Heart right ventricle (tissue), 16 donors: Measurements from ENCODE around the gene UNC119B. TPM values are rescaled to one million over a fixed set of nuclear protein-coding genes. Genes with fewer than 3 reads are reported as not detected.

Experiments
- ATAC-seq, 8 donors: fragments of 200-7000 bp; cut with Tn5 transposase; one replicate each; pipeline ENCODE4 v1.9.1; 2020; ENCODE audit warnings: mild to moderate bottlenecking in 8 of 8, moderate library complexity in 8 of 8, moderate number of reproducible peaks in 1 of 8
- DNase-seq, 2 donors: peaks; one replicate each; pipeline ENCODE4 v3.0.0-alpha.2; 2020
- H3K27ac ChIP-seq, 10 donors: fragments of 200-600 bp; sonication (generic) in 2 of 10; one replicate each; pipeline versions ENCODE4 v1.5.0 to v1.8.0; 2020 to 2022; ENCODE audit warnings: mild to moderate bottlenecking in 3 of 10
- H3K27me3 ChIP-seq, 7 donors: fragments of 200-600 bp; one replicate each; pipeline ENCODE4 v1.8.0; 2021 to 2022; ENCODE audit warnings: mild to moderate bottlenecking in 2 of 7
- H3K36me3 ChIP-seq, 9 donors: fragments of 200-600 bp; sonication (generic) in 1 of 9; one replicate each; pipeline versions ENCODE4 v1.5.0 to v1.8.0; 2020 to 2022; ENCODE audit warnings: mild to moderate bottlenecking in 2 of 9
- H3K4me1 ChIP-seq, 9 donors: fragments of 200-600 bp; sonication (generic) in 1 of 9; one replicate each; pipeline versions ENCODE4 v1.5.0 to v1.8.0; 2020 to 2022; ENCODE audit warnings: mild to moderate bottlenecking in 4 of 9
- H3K4me3 ChIP-seq, 10 donors: fragments of 200-600 bp; sonication (generic) in 2 of 10; one replicate each; pipeline versions ENCODE4 v1.5.0 to v1.8.0; 2020 to 2022; ENCODE audit warnings: mild to moderate bottlenecking in 7 of 10, moderate library complexity in 2 of 10
- H3K9me3 ChIP-seq, 11 donors: fragments of 200-600 bp in 10 of 11; sonication (generic) in 2 of 11; one replicate each; pipeline versions ENCODE4 v1.5.0 to v1.8.0; 2013 to 2022; ENCODE audit warnings: mild to moderate bottlenecking in 2 of 11, control low read depth in 1 of 11, moderate library complexity in 1 of 11
- CTCF ChIP-seq, 9 donors: fragments of 200-600 bp; sonication (generic) in 2 of 9; IDR thresholded peaks; one replicate each; pipeline versions ENCODE4 v1.5.0 to v1.8.0; 2021 to 2022; ENCODE audit warnings: antibody characterized with exemption in 9 of 9, mild to moderate bottlenecking in 5 of 9, moderate library complexity in 1 of 9
- WGBS, 2 donors: extraction: QIAGEN DNeasy Blood & Tissue Kit; methylation state at CpG; one replicate each; pipeline ENCODE4 v1.1.7; 2013; ENCODE audit warnings: inconsistent platforms in 1 of 2; 5-methylcytosine and 5-hydroxymethylcytosine counted together
- intact Hi-C, 10 donors: fragments of 100-400 bp; cut with DNase I; formaldehyde crosslinking; loops; one replicate each; pipeline versions ENCODE4 v1.11.1 to v1.14.2; 2022
- polyA plus RNA-seq, 2 donors: library from polyadenylated mRNA; stranded (reverse); fragments of 200-250 nt; gene quantifications; one replicate each; pipeline ENCODE4 v1.2.3, GENCODE V29; 2013
- total RNA-seq, 10 donors: library from RNA; stranded (reverse); fragmentation: NEBNext Ultra II Directional in 3 of 10; extraction: Animal tissue kit (Norgen Biotek cat#: 25700) in 3 of 10; gene quantifications; one replicate each; pipeline versions ENCODE4 v1.2.1 to v1.2.4, GENCODE V29; 2021 to 2023
- donor health status: Arrhythmogenic right ventricular cardiomyopathy.
- donor health status: ischemic (EF 13 %, LVEDD 7.1; RV severe dilation, severe dysfunction).
- donor health status: healthy with polysubstance abuse.
- donor health status: DM: no; HTN: yes; CAD: no.
- donor health status: DM: no; HTN: no; CAD: no.
- donor health status: ischemic (EF 25% LVEDD 6.9; RV normal size, moderate dysfunction).
- donor health status: ischemic (EF 25% LVEDD 5.7; RV mildly dilated, moderate dysfunction).
- donor health status: healthy.
- donor health status: DM: yes; HTN: yes; CAD: no.
- donor health status: Ischemic cardiomyopathy.
- donor health status: ischemic (EF 35%, LVEDD 5.7; RV mildly dilated, moderate dysfunction).
- donor health status: nonischemic (EF 11% LVEDD 7.7; RV severe dilation, severe dysfunction).
- donor health status: DM: yes; HTN: yes; CAD: no.
- donor health status: PGD.
- donor health status: ischemic (EF 29% LVEDD 5.4; RV normal size, mild dysfunction).
- donor health status: nonischemic (EF 23%, LVEDD 6.1; RV moderate dilation, normal function).

Gene UNC119B
- total and polyA plus RNA-seq, 12 donors: 5.0 to 15.4 (median 9.3) TPM

GRCh38 chr12:120705618-120706017 lies 4.6 kb upstream of the UNC119B start:
- H3K9me3 ChIP-seq: no peaks in the 10 kb centered on the region
- H3K4me3 ChIP-seq: no peak overlapping the region
- WGBS, 2 donors: 86 to 95% methylated on average over 1 of the region's 1 CpG
- peaks cover 0 to 40% (median 4%) of the 10 kb centered on the region in 9 donors for H3K36me3 ChIP-seq
- intact Hi-C loops: no loop called here
- H3K27me3 ChIP-seq: no peaks in the 10 kb centered on the region
- TF ChIP-seq CTCF (IDR thresholded peaks at IDR 0.05): no peak
- H3K4me1 ChIP-seq: peaks cover 6 to 49% (median 42%) of the 10 kb centered on the region in 9 donors
- DNase-seq: no peak
- no peak for ATAC-seq
- peak overlapping the region in 3 of 10 donors; percentile 4 to 27 (median 20) for H3K27ac ChIP-seq

GRCh38 chr12:120706029-120706428 lies 4.2 kb upstream of the UNC119B start:
- 80 to 94% methylated on average over 5 of the region's 5 CpGs for WGBS, 2 donors
- Histone ChIP-seq H3K4me1 (peaks cover 6 to 49% (median 40%) of the 10 kb centered on the region in 9 donors), H3K9me3 (no peaks in the 10 kb centered on the region), H3K27me3 (no peaks in the 10 kb centered on the region), H3K27ac (peak overlapping the region in 3 of 10 donors; percentile 4 to 27 (median 20)), H3K36me3 (peaks cover 0 to 36% (median 4%) of the 10 kb centered on the region in 9 donors), H3K4me3 (no peak overlapping the region)
- DNase-seq: no peak
- intact Hi-C loops: no loop called here
- no peak for ATAC-seq
- no peak for TF ChIP-seq CTCF (IDR thresholded peaks at IDR 0.05)

- Histone ChIP-seq H3K4me3 (no peak overlapping the region), H3K36me3 (peaks cover 0 to 17% (median 0%) of the 10 kb centered on the region in 9 donors), H3K27ac (no peak overlapping the region), H3K27me3 (no peaks in the 10 kb centered on the region), H3K9me3 (no peaks in the 10 kb centered on the region), H3K4me1 (peaks cover 5 to 46% (median 34%) of the 10 kb centered on the region in 9 donors)
- ATAC-seq (no peak), DNase-seq (no peak)
- WGBS, 2 donors: 76 to 85% methylated on average over 4 of the region's 4 CpGs
- intact Hi-C loops: no loop called here
- no peak for TF ChIP-seq CTCF (IDR thresholded peaks at IDR 0.05)
Measured at GRCh38 chr12:120708651-120709050, 1.6 kb upstream of the UNC119B start.

- H3K27ac ChIP-seq: peak overlapping the region; percentile 75 to 96 (median 92)
- ATAC-seq: peak in 7 of 8 donors; percentile 15 to 59 (median 34)
- H3K27me3 ChIP-seq: no peaks in the 10 kb centered on the region
- peak overlapping the region; percentile 50 to 96 (median 88) for H3K4me3 ChIP-seq
- peak in 1 of 2 donors; percentile 21 for DNase-seq
- peaks cover 9 to 43% (median 31%) of the 10 kb centered on the region in 9 donors for H3K4me1 ChIP-seq
- H3K9me3 ChIP-seq: no peaks in the 10 kb centered on the region
- H3K36me3 ChIP-seq: peaks cover 0 to 30% (median 14%) of the 10 kb centered on the region in 9 donors
- 0 to 1% methylated on average over 30 to 31 of the region's 31 CpGs for WGBS, 2 donors
- intact Hi-C loops: loop anchor here in 6 of 10 donors (2.0 to 10.0 kb wide), 9 partner anchors 24 to 264 kb away; partner anchors contain the start of genes POP5 (in 2 of the 6), DYNLL1 (in 1 of the 6), HNF1A (in 1 of the 6) and MLEC (in 1 of the 6)
- TF ChIP-seq CTCF (IDR thresholded peaks at IDR 0.05): no peak
Measured at GRCh38 chr12:120710805-120711296, 593 bp downstream of the UNC119B start.
